Measurements from ENCODE around the gene PIK3R5.
"Not testable (repeated sequence)": the region's sequence is repeated elsewhere in the genome, so short reads cannot be mapped to it uniquely, and the experiment has no call there.

Gene PIK3R5

GRCh38 chr17:8896641-8897635 is 68.6 kb downstream of the PIK3R5 start:
- no peak for DNase-seq (ENCODE audit: low spot score)

GRCh38 chr17:8896087-8896486 is 69.4 kb downstream of the PIK3R5 start:
- DNase-seq (ENCODE audit: low spot score), result no peak

- DNase-seq (ENCODE audit: low spot score), result peak; percentile 64
These were observed 70.6 kb downstream of the PIK3R5 start for GRCh38 chr17:8894673-8895578.

GRCh38 chr17:8894202-8894671 is 71.3 kb downstream of the PIK3R5 start:
- no peak for DNase-seq (ENCODE audit: low spot score)

DNA sequence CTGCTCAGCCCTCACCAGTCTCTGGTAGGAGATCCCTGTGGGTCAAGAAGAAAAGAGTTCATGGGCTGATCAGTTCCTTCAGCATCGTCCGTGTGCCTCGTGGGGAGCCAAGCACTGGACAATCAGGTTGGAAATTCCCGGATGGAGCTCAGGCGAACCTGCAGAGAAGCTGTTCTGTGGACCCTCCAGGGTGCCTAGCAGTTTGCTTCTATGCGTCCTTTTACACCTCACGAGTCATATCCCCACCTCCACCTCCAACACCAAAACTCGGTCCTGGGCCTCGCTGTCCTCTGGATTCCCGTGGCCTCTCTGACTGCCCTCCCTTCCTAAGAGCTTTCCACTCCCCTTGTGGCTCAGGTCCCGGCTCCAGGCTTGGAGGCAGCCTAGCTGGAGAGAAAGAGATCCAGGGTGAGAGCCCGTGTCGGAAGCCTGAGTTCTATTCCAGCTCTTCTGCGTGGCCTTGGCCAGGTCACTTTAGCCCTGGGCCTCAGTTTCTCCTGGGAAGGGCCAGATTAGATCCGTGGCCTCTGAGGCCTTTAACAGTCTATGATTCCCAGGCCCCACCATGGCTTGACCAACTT is 71.8 kb downstream of the PIK3R5 start:
- DNase-seq (ENCODE audit: low spot score), result no peak

DNA sequence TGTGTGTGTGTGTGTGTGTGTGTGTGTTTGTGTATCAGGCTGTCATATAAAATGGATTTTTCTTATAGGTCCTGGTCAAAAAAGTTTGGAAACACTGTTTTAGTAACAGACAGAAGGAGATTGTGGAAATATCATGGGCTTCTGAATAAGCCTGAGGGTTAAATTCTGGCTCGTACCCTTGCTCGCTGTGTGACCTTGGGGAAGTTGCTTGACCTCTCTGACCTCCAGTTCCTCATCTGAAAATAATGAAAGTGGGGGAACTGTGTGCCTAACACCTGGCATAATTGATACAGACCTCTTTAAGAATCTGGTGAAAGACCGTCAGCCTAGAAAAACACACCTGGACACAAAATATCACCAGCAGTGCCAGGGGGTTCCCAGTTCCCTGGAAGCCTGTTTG is 72.4 kb downstream of the PIK3R5 start:
- no peak for DNase-seq (ENCODE audit: low spot score)

GRCh38 chr17:8892338-8892690 is 73.2 kb downstream of the PIK3R5 start:
- DNase-seq (ENCODE audit: low spot score), result no peak

GRCh38 chr17:8890671-8891070 is 74.8 kb downstream of the PIK3R5 start:
- no peak for DNase-seq (ENCODE audit: low spot score)

DNA sequence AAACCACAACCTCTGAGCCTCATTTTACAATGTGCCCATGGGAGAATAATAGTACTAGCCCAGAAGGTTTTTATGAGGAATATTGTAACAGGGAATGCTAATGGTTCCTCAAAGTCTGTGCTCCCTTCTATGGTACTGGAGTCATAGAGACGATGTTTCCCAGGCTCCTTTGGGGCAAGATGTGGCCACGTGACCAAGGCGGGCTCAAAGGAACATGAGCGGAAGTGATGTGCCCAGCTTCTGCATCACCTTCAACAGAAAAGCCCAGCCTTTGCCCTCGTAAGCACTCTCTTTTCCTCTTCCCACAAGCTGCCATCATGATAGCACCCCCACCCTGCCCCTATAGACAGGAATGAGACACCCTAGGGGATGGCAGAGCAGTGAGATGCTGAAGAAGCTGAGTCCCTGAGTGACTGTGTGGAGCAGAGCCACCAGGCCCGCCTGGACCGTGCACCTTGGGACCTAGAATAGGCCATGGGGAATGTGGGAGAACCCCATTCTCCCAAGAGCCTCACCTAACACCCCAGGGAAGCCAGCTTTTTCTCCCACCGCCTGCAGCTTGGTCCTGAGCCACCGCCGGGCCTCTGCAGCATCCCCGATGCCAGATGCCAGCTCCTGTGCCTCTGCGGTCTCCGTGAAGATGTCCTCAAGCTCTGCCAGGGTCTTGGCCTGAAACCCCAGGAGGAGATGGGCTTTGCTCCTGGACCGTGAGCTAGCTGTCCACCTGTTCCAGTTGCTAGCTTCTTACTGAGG is 75.9 kb downstream of the PIK3R5 start:
- DNase-seq (ENCODE audit: low spot score), result no peak

- DNase-seq (ENCODE audit: low spot score), result no peak
These were observed 76.7 kb downstream of the PIK3R5 start for GRCh38 chr17:8888704-8889302.

DNA sequence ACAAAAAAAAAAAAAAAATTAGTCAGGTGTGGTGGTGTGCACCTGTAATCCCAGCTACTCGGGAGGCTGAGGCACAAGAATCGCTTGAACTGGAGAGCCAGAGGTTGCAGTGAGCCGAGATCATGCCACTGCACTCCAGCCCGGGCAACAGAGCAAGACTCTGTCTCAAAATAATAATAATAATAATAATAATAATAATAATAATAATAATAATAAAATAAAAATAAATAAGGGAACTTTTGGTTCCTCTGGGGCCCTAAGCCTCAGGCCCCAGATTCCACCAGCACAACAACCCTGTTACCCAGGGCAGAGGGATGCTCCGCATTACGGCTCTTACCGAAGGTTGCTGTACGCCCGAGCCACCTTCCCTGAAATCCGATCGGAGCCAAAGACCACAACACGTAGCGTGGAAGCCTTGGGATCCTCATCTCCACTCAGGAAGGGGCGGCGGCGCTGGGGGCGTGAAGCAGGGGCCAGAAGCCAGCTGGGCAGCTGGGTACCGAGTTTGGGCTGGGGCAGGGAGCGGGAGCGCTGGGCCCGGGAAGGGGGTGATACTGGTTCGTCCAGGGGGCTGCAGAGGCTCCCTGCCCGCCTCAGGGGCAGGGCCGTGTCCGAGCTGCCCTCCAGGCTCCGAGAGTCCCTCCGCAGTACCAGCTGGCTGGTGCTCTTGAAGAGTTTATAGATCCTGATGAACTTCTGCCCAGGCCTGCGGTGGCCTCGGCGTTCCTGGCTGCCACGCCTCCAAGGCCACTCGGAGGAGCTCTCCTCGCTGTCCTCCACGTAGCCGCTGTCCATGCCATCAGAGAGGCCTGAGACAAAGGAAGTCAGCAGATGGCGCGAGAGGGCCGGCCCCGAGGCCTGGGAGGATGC is 77.4 kb downstream of the PIK3R5 start:
- DNase-seq (ENCODE audit: low spot score), result peak; percentile 15

GRCh38 chr17:8887301-8887700 is 78.2 kb downstream of the PIK3R5 start:
- DNase-seq (ENCODE audit: low spot score), result no peak

GRCh38 chr17:8885967-8886684 is 79.4 kb downstream of the PIK3R5 start:
- DNase-seq (ENCODE audit: low spot score), result no peak

- not testable (repeated sequence) for DNase-seq (ENCODE audit: low spot score)
These were observed 80.1 kb downstream of the PIK3R5 start for GRCh38 chr17:8885163-8885966.

DNA sequence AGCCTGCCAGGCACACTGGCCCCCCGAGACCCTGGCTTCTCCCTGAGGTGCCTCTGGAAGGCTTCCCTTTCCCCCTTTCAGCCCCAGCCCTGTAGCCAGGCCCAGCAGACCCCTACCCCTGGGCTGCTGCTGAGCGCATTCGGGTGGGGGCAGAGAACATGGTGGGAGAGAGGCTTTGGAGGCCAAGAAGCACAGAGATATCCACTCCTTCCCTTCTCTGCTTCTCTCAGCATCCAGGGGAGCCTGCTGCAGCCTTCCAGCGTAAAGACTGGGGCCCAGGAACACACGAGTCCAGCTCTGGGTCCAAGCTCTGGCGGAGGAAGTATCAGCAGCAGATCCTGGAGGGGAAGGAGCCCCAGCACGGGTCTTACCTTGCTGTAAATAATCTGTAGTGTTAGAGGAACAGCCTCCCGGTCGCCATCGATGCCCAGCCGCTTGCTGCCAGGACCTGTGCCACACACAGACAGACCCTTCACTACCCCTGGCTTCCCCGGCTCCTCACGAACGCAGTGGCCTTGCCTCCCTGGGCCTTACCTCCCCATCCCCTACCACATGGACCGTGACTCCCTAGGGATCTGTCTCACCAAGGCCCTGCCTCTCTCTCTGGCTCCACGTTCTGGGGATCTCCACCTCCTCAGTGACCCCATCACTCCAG is 81.0 kb downstream of the PIK3R5 start:
- no peak for DNase-seq (ENCODE audit: low spot score)

DNA sequence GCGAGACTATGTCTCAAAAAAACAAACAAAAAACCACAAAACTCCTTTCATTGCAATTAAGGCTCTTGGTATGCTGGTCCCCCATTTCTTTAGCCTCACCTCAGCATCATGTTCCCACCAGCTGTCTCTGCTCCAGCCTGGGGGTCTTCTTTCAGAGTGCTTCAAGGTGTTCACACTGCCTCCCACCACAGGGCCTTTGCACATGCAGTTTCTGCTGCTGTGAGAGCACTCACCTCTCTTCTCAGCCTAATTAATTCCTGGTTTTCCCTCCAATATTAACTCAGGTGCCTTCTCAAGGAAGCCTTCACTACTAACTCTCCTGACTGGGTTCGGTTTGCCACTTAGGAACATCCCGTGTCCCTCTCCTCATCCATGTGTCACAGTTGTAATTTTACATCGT is 82.2 kb downstream of the PIK3R5 start:
- DNase-seq (ENCODE audit: low spot score), result no peak

GRCh38 chr17:8881606-8882005 is 83.9 kb downstream of the PIK3R5 start:
- no peak for DNase-seq (ENCODE audit: low spot score)

DNA sequence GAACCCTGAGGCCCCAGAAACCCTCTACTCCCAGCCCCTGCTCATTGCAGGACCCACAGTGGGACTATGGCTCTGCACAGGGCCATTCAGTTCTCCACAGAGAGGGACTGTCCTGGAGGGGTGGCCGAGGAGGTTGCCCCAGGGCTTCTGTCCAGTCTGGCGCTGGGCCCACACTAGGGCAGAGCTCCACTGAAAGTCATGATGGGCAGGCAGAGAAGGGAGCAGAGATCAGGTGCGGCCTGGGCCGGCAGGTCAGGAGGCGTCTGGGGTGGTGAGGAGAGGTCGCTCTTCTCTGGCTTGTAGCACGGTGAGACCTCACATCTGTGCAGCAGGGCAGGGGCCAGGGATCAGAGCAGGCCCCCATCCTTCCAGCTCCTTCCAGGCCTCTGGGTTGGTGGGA is 85.0 kb downstream of the PIK3R5 start:
- DNase-seq (ENCODE audit: low spot score), result no peak
